Stimulated activated CD4-positive, alpha-beta T cell treated with anti-CD3 and anti-CD28 coated beads, Interleukin-12 subunit alpha, Interleukin-12 subunit beta, amount 100 ng/mL, for 4 hours (primary cell): ENCODE measurements around the gene TMEM209.
"Not testable (repeated sequence)": the region's sequence is repeated elsewhere in the genome, so short reads cannot be mapped to it uniquely, and the experiment has no call there.

Experiments used
- DNase-seq: peaks from one replicate; pipeline ENCODE4 v3.0.0-alpha.2; 2020

TMEM209 gene

GRCh38 chr7:130141884-130142653 is 63.1 kb downstream of the TMEM209 start:
- no peak for DNase-seq

- peak; percentile 50 for DNase-seq
These were observed 63.9 kb downstream of the TMEM209 start for GRCh38 chr7:130141161-130141883.

- DNase-seq: no peak
These were observed 64.5 kb downstream of the TMEM209 start for GRCh38 chr7:130140551-130141160.

GRCh38 chr7:130139193-130139960 is 65.8 kb downstream of the TMEM209 start:
- no peak for DNase-seq

- DNase-seq: no peak
These were observed 68.0 kb downstream of the TMEM209 start for GRCh38 chr7:130137207-130137606.

- DNase-seq: no peak
These were observed 68.5 kb downstream of the TMEM209 start for GRCh38 chr7:130136579-130137167.

- no peak for DNase-seq
These were observed 69.7 kb downstream of the TMEM209 start for GRCh38 chr7:130135208-130136205.

- no peak for DNase-seq
These were observed 70.5 kb downstream of the TMEM209 start for GRCh38 chr7:130134726-130135125.

GRCh38 chr7:130134106-130134636 is 71.0 kb downstream of the TMEM209 start:
- no peak for DNase-seq

- DNase-seq: no peak
These were observed 72.0 kb downstream of the TMEM209 start for GRCh38 chr7:130133029-130133782.

GRCh38 chr7:130131964-130132875 is 73.0 kb downstream of the TMEM209 start:
- DNase-seq: no peak

GRCh38 chr7:130131191-130131834 is 73.9 kb downstream of the TMEM209 start:
- no peak for DNase-seq

- DNase-seq: no peak
These were observed 76.2 kb downstream of the TMEM209 start for GRCh38 chr7:130129011-130129411.

GRCh38 chr7:130127821-130128317 is 77.3 kb downstream of the TMEM209 start:
- no peak for DNase-seq

- DNase-seq: no peak
These were observed 77.8 kb downstream of the TMEM209 start for GRCh38 chr7:130127404-130127803.

- not testable (repeated sequence) for DNase-seq
These were observed 78.4 kb downstream of the TMEM209 start for GRCh38 chr7:130126840-130127239.

- no peak for DNase-seq
These were observed 80.5 kb downstream of the TMEM209 start for GRCh38 chr7:130124711-130125110.

- DNase-seq: no peak
These were observed 81.7 kb downstream of the TMEM209 start for GRCh38 chr7:130123501-130123900.
